CD4-positive, alpha-beta T cell treated with Interleukin-6 for 4 hours (primary cell): Measurements from ENCODE around the gene CPS1.

ENCODE experiments used
- DNase-seq: peaks from one replicate; pipeline ENCODE4 v3.0.0-alpha.2; 2020; ENCODE audit warnings: mixed read lengths

The CPS1 gene

GRCh38 chr2:210556329-210556980, at the start of gene CPS1:
CPS1 (plus strand) TSS chr2:210556599; CDS start chr2:210556734, 135 bp downstream.
- DNase-seq: no peak

DNA sequence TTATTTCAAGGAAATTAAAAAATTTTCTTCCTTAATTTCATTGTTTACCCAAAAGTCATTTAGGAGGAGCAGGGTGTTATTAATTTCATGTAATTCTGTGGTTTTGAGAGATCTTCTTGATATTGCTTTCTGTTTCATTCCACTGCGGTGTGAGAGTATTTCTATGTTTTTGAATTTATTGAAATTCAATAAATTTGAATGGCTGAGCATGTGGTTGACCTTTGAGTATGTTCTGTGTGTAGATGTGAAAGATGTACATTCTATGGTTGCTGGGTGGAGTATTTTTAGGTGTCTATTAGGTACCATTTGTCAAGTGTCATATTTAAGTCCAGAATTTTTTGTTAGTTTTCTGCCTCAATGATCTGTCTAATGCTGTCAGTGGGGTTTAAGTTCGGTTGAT, 40.5 kb upstream of the CPS1 start:
- no peak for DNase-seq

DNA sequence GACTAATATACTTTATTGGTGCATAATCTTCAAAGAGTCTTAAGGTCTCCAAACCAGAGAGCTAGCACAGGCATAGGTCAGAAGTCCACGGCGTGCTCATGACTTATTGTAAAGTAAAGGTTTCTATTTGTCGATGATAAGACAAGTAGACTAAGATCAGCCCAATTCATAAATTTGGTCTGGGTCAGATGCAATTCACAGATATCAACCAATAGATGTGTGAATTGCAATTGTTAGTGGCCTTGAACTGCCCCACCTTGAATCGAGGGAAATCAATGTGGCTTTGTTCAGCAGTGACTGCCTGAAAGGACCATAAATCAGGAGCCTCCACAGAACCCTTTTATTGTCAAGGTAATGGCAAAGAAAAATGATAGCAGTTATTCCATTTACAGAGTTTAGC, 39.1 kb upstream of the CPS1 start:
- no peak for DNase-seq

- DNase-seq: no peak
Measured at GRCh38 chr2:210519594-210519993, 36.8 kb upstream of the CPS1 start.

- DNase-seq: no peak
Measured at GRCh38 chr2:210522399-210522798, 34.0 kb upstream of the CPS1 start.

GRCh38 chr2:210523650-210524289, 32.6 kb upstream of the CPS1 start:
- no peak for DNase-seq

GRCh38 chr2:210524533-210524932, 31.9 kb upstream of the CPS1 start:
- DNase-seq: no peak

DNA sequence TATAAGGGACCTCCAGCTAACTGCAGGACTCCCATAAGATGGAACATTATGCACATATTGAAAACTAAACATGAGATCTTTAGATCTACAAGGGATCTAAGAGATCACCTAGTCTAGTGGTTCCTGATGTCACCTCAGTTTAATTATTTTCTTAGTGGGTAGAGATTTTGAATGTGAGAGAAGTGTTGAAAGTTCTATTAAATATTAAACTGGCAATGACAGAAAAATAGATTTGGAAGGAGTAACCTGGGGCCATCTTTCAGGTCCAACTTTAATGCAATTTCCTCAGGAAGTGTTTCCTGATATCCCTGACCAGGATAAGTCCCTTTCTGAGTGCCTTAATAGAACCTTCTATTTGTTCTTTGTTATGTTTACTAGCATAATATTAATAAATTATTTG, 29.1 kb upstream of the CPS1 start:
- DNase-seq: no peak

DNA sequence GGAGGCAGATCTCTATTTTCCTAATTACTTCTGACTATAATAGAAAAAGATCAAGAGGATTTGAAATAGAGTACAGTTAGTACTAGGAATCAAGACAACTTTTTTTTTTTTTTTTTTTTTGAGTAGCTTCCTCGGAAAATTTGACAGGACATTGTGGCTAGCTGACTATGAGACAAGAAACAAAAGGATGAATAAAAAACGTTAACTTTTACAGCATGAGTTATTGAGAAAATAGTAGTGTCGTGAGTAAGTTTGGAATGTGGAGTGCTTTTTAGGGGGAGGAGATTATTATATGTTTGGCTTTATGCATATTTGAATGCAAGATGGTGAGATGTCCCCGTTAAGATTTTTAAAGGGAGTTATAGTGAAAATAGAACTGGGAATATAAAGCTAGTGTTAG, 27.7 kb upstream of the CPS1 start:
- DNase-seq: no peak

GRCh38 chr2:210531050-210531449, 25.3 kb upstream of the CPS1 start:
- no peak for DNase-seq

DNA sequence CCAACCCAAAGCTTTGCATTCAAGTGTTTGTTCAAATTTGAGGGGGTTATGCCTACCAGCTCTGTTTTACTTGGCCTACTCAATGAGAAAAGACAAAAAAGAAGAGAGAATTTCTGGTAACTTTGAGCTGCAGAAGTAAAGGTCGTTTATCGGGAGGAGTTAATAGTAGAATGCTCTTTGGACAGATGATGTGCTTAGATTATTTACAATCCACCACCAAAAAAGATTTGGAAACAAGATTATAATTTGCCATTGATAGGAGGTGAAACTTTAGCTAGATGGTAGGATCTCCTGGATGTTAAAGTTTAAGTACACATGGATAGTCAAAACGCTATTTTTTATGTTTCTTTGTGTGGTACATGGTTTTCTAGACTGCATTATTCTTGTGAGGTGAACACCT, 24.9 kb upstream of the CPS1 start:
- no peak for DNase-seq

GRCh38 chr2:210533389-210533788, 23.0 kb upstream of the CPS1 start:
- no peak for DNase-seq

DNA sequence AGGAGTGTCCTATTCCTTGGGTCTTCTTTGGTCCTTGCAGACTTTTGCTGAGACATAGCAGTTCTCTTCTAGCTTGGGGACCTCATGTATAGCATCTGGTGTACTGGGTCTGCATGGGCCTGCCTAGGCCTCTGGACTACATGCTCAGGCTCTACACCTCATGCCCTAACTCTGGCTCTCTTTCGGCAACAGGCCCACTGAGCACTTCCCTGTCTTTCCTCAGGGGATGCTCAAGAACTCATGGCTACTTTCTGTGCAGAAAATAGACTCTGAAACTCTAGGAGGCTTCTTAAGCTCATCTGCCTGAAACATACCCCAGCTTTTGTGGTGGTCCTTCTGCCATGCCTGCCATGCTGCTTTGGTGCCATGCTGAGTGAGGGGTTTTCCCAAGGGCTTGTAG, 21.5 kb upstream of the CPS1 start:
- no peak for DNase-seq

DNA sequence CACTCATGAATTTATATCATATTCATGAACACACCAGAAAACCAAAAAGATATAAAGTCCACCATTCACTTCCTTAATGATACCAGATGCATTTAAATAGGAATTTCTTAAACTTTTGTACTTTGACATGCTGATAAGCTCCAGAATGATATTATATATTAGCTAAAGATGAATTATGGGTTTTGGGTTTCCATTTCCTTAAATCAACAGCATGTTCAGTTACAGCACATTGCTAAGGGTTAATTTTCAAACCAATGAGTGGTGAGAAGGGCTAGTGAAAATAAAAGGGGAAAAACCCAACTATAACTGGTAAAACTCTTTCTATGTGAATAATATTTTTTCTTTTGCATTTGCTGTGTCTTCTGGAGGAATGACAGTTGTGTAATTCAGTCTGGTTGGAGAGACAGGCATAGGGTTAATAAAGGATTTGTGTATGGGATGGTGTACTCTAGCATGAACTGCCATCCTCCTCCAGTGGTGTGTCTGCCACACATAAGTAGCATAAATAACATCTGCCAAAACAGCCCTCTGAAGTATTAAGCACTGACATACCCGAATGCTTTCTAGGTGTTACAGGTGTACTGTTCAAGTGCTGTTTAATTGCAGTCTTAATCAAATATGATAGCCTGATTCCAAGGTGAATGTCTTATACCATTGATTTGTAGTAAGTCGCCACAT, 19.3 kb upstream of the CPS1 start:
- DNase-seq: no peak

DNA sequence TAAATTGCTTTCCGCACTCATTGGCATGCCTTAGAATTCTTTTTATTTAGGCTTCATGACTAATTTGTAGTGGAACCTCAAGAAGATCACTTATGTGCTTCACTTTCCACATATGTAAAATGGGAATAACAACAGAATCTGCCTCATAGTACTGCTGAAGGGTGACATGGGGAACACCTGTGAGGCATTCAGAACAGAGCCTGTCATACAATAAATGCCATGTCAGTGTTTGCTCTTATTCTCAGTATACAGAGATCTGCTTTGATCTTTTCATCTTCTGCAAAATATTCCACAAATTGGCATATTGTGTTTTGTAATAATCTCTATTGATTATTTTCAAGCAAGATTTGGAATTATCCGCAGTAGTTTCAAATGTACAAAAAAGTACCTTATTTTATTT, 17.4 kb upstream of the CPS1 start:
- no peak for DNase-seq

- DNase-seq: no peak
Measured at GRCh38 chr2:210539578-210540416, 16.6 kb upstream of the CPS1 start.

DNA sequence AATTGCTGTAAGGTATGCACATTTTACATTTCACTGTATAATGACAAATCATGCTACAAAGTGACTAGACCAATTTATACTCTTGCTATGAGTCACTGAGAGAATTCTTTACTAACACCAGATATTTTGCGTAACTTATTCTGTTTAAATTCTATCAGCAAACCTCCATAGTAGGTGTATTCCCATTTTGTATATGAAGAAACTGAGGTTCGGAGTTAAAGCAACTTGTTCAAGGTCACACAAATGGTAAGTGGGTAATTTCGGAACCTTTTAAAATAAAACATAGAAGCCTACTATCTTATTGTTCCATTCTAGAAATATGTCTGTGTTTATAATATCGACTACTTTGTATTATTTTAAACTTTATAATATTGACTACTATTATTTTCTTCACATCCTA, 15.9 kb upstream of the CPS1 start:
- no peak for DNase-seq

DNA sequence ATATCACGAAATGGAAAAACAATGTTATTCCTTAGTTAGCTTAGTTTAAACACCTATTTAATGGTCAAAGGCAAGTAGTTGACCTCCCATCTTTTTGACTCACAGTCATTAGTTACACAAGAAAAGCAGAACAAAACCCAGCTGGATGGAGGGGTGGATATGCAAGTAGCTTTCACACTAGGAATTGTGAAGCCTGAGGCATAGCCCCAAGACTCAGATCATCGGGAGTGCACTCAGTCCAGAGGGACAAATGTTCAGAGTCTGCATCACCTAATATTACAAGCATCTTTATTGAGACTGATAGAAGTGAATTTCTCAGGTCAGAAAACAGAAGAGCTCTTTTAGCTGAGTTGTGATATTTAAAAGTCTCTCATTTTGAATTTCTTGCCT, 15.5 kb upstream of the CPS1 start:
- no peak for DNase-seq

DNA sequence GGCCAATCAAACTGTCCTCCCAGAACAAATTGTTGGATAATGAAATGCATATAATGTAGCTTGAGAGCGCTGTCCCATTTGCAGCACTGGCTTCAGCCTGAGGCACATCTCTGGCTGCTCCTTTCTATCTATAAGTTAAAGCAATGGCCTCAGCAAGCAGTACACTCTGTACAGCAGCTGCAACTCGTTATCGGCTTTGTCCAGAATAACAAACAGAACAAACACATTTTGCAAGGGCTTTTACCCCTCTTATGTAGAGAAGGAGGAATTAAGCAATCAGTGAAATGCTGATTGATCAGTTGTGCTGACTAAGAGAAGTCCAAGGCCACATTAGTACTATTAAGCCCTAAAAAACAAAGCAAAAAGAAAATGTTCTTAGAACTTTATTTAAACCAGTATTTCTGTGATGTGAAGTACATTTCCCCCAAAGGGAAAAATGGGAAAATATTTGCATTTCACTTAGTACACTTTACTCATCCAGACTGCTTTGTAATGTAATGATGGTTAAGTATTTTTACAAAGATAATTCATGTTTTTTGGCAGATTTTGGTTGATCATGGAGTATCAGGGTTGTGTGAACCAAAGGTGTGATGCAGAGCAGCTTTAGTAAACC, 15.0 kb upstream of the CPS1 start:
- no peak for DNase-seq

GRCh38 chr2:210544007-210544590, 12.3 kb upstream of the CPS1 start:
- no peak for DNase-seq

- no peak for DNase-seq
Measured at GRCh38 chr2:210544831-210545230, 11.6 kb upstream of the CPS1 start.

- no peak for DNase-seq
Measured at GRCh38 chr2:210546424-210547208, 9.8 kb upstream of the CPS1 start.
